VCaP (cell line): Measurements from ENCODE around the gene PMEL.
A peak's percentile ranks its signal among the peaks of the same experiment; 100 is the strongest.
"Not testable (repeated sequence)": the region's sequence is repeated elsewhere in the genome, so short reads cannot be mapped to it uniquely, and the experiment has no call there.

ENCODE experiments used
- H3K27ac ChIP-seq: fragments of 450-650 bp; 2 replicates; pipeline ENCODE4 v1.5.1; 2017
- TF ChIP-seq, protein P1 (sequence below): fragments of 450-650 bp; conservative IDR thresholded peaks from 2 replicates; pipeline ENCODE4 v1.5.1; 2017; ENCODE audit warnings: mild to moderate bottlenecking, moderate library complexity

The PMEL gene

DNA sequence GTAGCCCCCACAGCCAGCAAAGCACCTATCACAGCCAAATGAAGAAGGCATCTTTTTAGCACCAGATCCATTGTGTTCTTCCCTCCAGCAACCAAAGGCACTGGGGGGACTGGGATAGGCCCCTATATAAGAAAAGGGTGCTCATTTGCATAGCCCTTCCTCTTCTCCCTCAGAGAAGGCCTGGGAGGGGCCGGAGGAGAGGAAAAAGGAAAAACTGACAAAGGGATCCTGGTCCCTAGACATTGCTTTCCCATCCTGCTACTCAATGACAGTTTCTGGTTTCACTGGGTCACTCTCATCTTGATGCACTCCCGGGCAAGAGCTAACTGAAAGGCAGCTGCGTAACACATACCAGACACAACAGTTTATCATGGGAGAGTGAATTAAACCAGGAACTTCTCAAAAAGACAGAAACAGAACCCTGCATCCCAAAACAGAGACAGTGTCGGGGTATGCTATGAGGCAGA is at the start of gene PMEL:
Gene PMEL, minus strand, starts transcription at position 102 of the 467 bp plus-strand sequence. Its CDS starts 31 bp downstream, at position 71.
- TF ChIP-seq, protein P1, sequence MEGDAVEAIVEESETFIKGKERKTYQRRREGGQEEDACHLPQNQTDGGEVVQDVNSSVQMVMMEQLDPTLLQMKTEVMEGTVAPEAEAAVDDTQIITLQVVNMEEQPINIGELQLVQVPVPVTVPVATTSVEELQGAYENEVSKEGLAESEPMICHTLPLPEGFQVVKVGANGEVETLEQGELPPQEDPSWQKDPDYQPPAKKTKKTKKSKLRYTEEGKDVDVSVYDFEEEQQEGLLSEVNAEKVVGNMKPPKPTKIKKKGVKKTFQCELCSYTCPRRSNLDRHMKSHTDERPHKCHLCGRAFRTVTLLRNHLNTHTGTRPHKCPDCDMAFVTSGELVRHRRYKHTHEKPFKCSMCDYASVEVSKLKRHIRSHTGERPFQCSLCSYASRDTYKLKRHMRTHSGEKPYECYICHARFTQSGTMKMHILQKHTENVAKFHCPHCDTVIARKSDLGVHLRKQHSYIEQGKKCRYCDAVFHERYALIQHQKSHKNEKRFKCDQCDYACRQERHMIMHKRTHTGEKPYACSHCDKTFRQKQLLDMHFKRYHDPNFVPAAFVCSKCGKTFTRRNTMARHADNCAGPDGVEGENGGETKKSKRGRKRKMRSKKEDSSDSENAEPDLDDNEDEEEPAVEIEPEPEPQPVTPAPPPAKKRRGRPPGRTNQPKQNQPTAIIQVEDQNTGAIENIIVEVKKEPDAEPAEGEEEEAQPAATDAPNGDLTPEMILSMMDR: no peak
- peak within 1 kb of the TSS; percentile 82 for H3K27ac ChIP-seq

DNA sequence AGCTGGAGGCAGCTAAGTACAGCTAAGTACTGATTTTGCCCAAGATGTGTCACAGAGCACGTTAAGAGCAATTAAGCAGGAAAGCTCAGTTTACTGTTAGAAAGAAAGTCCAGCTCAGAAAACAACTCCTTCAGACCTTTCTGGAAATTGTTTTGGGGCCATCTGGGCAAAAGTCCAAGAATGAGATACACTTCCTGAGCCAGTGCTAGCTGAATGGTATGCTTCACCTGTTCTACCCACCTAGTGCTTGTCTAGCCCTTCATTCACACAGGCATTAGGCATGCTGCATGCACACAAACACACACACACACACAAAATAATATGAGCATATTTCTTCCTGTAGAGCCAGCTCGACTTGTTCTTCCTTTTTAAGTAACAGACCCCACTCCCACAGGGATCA is 48.4 kb upstream of the PMEL start:
- peak overlapping the region; percentile 80 for H3K27ac ChIP-seq
- TF ChIP-seq, protein P1: no peak

DNA sequence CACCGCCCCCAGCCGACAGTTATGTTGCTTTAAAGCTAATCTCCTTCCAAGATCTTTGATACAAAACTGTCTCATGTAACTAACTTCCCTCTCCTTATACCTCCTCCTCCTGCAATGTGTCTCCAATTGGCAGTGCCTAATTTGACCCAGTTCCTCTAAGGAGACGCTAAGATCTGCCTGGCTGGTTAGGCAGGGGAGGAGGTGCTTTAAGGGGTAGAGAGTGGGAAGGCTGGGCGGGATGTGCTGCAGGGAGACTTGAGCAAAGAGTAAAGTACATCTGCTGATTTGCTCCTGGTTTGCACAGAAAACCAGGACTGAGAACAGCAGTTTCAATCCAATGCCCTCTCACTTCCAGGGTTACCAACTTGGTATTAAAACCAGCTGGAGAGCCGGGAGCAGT is 47.6 kb upstream of the PMEL start:
- TF ChIP-seq, protein P1: no peak
- peak overlapping the region; percentile 80 for H3K27ac ChIP-seq

DNA sequence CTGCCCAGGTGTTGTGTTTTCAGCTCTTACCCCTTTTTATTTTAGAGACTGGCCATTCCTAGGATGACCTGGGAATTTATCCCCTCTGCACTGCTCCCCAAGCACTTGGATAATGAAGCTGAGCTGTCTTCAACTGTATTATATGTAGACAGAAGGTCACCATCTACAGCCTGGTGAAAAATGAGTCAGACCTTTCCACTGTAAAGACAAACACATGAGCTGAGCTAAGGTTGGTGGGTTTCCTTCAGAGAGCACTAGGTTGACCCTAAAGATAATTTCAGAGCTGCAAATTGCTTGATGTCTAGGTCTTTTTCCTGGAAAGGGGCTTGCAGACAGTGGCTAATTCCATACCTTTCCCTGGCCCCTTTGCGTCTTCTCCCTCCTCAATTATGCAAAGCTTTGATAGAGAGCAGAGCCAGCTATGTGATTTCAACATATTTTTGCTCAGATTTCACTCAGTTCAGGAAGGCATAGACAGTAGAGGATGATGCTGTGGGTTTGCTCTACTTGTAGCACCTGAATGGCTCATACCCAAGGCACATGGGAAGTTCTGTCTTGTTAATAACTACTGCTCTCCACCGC is 45.8 kb upstream of the PMEL start:
- TF ChIP-seq, protein P1: no peak
- no peak overlapping the region for H3K27ac ChIP-seq

DNA sequence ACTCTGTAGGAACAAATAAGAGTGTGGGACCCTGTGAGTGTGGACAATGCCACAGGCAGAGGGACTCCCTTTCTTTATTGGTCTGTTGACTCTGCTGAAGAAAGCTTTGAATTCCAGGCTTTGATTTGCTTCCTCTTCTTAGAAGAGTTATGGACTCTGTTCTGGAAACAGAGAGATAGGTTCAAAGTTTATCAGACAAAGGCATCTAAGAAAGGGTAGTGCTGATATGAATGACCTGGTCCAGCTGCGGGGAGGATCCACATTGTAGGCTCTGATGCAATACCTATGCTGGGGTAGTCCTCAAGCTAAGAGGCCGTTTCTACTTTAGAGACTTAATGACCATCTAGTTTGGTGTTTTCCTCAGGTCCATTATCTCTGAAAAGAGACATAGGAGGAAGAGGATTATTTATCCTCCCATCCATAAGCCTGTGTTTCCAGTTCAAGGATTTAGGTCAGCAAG is 44.3 kb upstream of the PMEL start:
- TF ChIP-seq, protein P1: no peak
- no peak overlapping the region for H3K27ac ChIP-seq

DNA sequence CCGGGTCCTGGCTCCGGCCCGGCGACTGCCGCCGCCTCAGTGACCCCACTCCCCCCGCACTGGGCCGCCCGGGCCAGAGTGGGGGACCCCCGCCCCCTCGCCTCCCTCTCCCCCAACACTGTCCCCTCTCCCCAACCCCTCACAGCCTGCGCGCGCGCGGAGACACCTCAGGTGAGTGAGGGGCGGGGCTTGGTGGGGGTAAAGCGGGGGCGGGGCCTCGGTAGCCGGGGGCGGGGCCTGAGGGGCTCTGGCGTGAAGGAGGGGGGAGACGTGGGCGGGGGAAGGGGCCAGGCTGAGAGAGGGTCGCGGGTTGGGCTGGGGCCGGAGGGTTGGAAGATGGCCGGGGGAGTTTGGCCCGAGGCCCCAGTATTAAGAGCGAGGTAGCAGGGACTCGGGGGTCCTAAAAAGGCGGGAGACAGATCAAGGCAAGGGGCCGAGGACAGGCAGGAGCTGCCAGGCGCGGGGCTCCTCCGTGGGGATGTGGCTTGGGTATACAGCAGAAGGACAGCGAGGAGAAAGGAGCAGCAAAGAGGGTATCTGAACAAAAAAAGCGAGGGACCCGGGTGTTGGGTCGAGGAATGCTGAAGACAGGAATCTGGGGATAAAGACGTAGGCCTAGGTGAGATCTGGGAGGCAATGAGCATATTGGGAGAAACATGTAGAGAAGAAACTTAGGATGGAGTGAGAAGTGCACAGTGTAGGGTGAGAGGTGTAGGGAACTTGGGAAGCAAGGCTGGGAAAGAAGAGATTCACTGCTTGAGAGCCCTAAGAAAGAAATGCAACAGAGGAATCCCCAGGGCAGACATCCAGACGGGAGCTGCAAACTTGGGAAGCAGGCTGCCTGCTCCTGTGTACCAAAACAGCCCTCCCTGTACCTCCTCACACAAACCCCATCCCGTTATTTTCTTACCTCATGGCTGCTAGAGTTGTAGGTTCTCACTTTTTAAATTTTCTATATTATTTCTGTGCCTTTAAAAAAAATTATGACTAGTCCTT is 42.0 kb upstream of the PMEL start:
- TF ChIP-seq, protein P1: no peak
- peak overlapping the region; percentile 87 for H3K27ac ChIP-seq

DNA sequence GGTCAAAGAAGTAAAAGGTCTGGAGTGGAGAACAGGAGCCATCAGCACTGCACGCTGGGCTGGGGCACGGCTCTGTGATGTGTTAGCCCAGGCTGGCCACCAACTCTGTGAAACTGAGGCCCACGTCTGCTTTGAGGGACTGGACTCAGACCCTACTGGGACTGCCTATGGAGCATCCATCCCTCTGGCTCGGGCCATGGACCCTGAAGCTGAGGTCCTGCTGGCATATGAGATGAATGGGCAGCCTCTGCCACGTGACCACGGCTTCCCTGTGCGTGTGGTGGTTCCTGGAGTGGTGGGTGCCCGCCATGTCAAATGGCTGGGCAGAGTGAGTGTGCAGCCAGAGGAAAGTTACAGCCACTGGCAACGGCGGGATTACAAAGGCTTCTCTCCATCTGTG is 38.4 kb upstream of the PMEL start:
- peak overlapping the region; percentile 47; the same call in 1 of the 2 replicates for H3K27ac ChIP-seq
- TF ChIP-seq, protein P1: no peak

DNA sequence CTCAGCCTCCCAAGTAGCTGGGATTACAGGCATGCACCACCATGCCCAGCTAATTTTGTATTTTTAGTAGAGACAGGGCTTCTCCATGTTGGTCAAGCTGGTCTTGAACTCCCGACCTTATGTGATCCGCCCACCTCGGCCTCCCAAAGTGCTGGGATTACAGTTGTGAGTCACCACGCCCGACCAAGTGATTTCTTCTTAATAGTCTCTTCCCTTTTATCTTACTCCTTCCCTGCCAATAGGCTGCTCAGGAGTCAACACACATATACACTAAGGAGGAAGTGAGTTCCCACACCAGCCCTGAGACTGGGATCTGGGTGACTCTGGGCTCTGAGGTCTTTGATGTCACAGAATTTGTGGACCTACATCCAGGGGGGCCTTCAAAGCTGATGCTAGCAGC is 37.5 kb upstream of the PMEL start:
- not testable (repeated sequence) for H3K27ac ChIP-seq
